Occipital lobe (tissue), 3 donors: ENCODE data around the gene POC5. TPM values are rescaled to one million over a fixed set of nuclear protein-coding genes. Genes with fewer than 3 reads are reported as not detected.

Experiments
- DNase-seq: peaks from one replicate; lab custom pipeline; 2025; lab: John Stamatoyannopoulos, UW
- small RNA-seq: library from RNA; depleted of rRNA; stranded (forward); fragments of <200 nt; gene quantifications from one replicate; pipeline ENCODE3, GENCODE V24; 2014
- total RNA-seq: library from RNA; depleted of rRNA; stranded (reverse); fragments of >200 nt; gene quantifications from one replicate; pipeline ENCODE4 v1.2.3, GENCODE V29; 2014

The POC5 gene
- total RNA-seq, 1 donor from 2014 or later, result 12.9 TPM

- DNase-seq, result no peak
Measured at GRCh38 chr5:75660678-75661465, 56.4 kb downstream of the POC5 start.

- DNase-seq, result no peak
Measured at GRCh38 chr5:75659791-75660450, 57.3 kb downstream of the POC5 start.

GRCh38 chr5:75656311-75657003 lies 60.8 kb downstream of the POC5 start:
- peak; percentile 42 for DNase-seq

- no peak for DNase-seq
Measured at GRCh38 chr5:75654693-75655295, 62.4 kb downstream of the POC5 start.

GRCh38 chr5:75653521-75653920 lies 63.7 kb downstream of the POC5 start:
- no peak for DNase-seq

GRCh38 chr5:75651575-75652238 lies 65.5 kb downstream of the POC5 start:
- no peak for DNase-seq

- DNase-seq, result no peak
Measured at GRCh38 chr5:75648712-75649111, 68.5 kb downstream of the POC5 start.

- DNase-seq, result no peak
Measured at GRCh38 chr5:75640826-75641225, 76.4 kb downstream of the POC5 start.

GRCh38 chr5:75640395-75640794 lies 76.8 kb downstream of the POC5 start:
- DNase-seq, result no peak

- DNase-seq, result no peak
Measured at GRCh38 chr5:75639535-75640311, 77.5 kb downstream of the POC5 start.

- DNase-seq, result no peak
Measured at GRCh38 chr5:75637949-75638348, 79.3 kb downstream of the POC5 start.

- no peak for DNase-seq
Measured at GRCh38 chr5:75632321-75632720, 84.9 kb downstream of the POC5 start.

GRCh38 chr5:75630875-75631274 lies 86.4 kb downstream of the POC5 start:
- no peak for DNase-seq

- DNase-seq, result no peak
Measured at GRCh38 chr5:75627801-75628200, 89.4 kb downstream of the POC5 start.

GRCh38 chr5:75626959-75627358 lies 90.3 kb downstream of the POC5 start:
- DNase-seq, result no peak

Small RNA genes within 50 kb of the gene (small RNA-seq; reads per million reads assigned to genes)
- not detected for gene RNU6-680P

Other genes starting within 250 kb of the POC5 start
- 49.6 TPM for gene CERT1, start 205.8 kb downstream of the POC5 start, total RNA-seq
- 56.5 TPM for gene POLK, start 205.5 kb downstream of the POC5 start, total RNA-seq
- gene ANKDD1B, start 106.0 kb downstream of the POC5 start, total RNA-seq, result 1.7 TPM